ENCODE data around the gene TTC6.

DNA sequence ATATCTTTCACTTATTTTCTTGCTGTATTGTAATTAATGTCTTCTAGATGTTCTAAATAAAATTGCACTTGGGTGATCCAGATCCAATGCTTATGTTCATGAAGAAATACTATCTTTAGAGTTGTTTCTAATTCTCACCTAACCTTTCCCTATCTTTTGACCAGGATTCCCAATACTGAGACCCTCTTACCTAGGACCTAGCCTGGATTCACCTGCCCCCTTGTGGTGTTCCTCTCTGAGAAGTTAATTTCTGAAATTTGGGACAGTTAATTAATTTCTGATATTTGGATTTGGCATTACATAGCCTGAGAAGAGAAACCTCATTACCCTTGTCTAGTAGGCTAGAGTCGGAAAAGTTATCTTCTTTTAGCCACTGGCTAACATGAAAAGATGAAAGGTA is 29.9 kb upstream of the TTC6 start:
- TF ChIP-seq, protein P1, sequence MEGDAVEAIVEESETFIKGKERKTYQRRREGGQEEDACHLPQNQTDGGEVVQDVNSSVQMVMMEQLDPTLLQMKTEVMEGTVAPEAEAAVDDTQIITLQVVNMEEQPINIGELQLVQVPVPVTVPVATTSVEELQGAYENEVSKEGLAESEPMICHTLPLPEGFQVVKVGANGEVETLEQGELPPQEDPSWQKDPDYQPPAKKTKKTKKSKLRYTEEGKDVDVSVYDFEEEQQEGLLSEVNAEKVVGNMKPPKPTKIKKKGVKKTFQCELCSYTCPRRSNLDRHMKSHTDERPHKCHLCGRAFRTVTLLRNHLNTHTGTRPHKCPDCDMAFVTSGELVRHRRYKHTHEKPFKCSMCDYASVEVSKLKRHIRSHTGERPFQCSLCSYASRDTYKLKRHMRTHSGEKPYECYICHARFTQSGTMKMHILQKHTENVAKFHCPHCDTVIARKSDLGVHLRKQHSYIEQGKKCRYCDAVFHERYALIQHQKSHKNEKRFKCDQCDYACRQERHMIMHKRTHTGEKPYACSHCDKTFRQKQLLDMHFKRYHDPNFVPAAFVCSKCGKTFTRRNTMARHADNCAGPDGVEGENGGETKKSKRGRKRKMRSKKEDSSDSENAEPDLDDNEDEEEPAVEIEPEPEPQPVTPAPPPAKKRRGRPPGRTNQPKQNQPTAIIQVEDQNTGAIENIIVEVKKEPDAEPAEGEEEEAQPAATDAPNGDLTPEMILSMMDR (IDR thresholded peaks at IDR 0.05) = peak; percentile 16; the same call in 1 of the 2 replicates
- no peak for TF ChIP-seq TCF7L2 (IDR thresholded peaks at IDR 0.05; ENCODE audit: low read depth, low read length)
- TF ChIP-seq, protein P2, sequence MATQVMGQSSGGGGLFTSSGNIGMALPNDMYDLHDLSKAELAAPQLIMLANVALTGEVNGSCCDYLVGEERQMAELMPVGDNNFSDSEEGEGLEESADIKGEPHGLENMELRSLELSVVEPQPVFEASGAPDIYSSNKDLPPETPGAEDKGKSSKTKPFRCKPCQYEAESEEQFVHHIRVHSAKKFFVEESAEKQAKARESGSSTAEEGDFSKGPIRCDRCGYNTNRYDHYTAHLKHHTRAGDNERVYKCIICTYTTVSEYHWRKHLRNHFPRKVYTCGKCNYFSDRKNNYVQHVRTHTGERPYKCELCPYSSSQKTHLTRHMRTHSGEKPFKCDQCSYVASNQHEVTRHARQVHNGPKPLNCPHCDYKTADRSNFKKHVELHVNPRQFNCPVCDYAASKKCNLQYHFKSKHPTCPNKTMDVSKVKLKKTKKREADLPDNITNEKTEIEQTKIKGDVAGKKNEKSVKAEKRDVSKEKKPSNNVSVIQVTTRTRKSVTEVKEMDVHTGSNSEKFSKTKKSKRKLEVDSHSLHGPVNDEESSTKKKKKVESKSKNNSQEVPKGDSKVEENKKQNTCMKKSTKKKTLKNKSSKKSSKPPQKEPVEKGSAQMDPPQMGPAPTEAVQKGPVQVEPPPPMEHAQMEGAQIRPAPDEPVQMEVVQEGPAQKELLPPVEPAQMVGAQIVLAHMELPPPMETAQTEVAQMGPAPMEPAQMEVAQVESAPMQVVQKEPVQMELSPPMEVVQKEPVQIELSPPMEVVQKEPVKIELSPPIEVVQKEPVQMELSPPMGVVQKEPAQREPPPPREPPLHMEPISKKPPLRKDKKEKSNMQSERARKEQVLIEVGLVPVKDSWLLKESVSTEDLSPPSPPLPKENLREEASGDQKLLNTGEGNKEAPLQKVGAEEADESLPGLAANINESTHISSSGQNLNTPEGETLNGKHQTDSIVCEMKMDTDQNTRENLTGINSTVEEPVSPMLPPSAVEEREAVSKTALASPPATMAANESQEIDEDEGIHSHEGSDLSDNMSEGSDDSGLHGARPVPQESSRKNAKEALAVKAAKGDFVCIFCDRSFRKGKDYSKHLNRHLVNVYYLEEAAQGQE (IDR thresholded peaks at IDR 0.05; ENCODE audit: insufficient read depth in 1 of 2, low read depth in 2 of 2, low read length in 1 of 2) = no peak
- TF ChIP-seq SIN3A (IDR thresholded peaks at IDR 0.05; ENCODE audit: borderline replicate concordance, insufficient read depth, low read depth, low read length) = no peak

Measured in Panc1 (cell line).